KMS-11 (cell line): ENCODE data around the gene SYNGR3.
"Not testable (repeated sequence)": the region's sequence is repeated elsewhere in the genome, so short reads cannot be mapped to it uniquely, and the experiment has no call there.

Experiments
- H2AFZ ChIP-seq: fragments of 200-600 bp; sonication (generic); 2 replicates; pipeline ENCODE4 v1.6.1; 2016; ENCODE audit warnings: antibody characterized with exemption, mixed run types, low read depth
- H3K27ac ChIP-seq: fragments of 200-600 bp; sonication (generic); 2 replicates; pipeline ENCODE4 v1.6.1; 2016; ENCODE audit warnings: mild to moderate bottlenecking, mixed run types
- H3K27me3 ChIP-seq: fragments of 200-600 bp; sonication (generic); 2 replicates; pipeline ENCODE4 v1.6.1; 2017; ENCODE audit warnings: mild to moderate bottlenecking, low read depth, mixed run types, moderate library complexity; ENCODE audit not compliant: insufficient read depth
- H3K36me3 ChIP-seq: fragments of 200-600 bp; sonication (generic); 2 replicates; pipeline ENCODE4 v1.6.1; 2017; ENCODE audit warnings: mild to moderate bottlenecking, mixed run types; ENCODE audit not compliant: insufficient read depth
- H3K4me1 ChIP-seq: fragments of 200-600 bp; sonication (generic); 2 replicates; pipeline ENCODE4 v1.6.1; 2016; ENCODE audit warnings: mild to moderate bottlenecking, low read depth, mixed run types; ENCODE audit not compliant: poor library complexity, severe bottlenecking
- H3K4me2 ChIP-seq: fragments of 200-600 bp; sonication (generic); 2 replicates; pipeline ENCODE4 v1.7.0; 2016; ENCODE audit warnings: mild to moderate bottlenecking, mixed run types
- H3K4me3 ChIP-seq: fragments of 200-600 bp; sonication (generic); IDR thresholded peaks from 2 replicates; pipeline ENCODE4 v1.6.1; 2017; ENCODE audit warnings: low read depth, low read length, mixed read lengths; ENCODE audit not compliant: insufficient read depth
- H3K79me2 ChIP-seq: fragments of 200-600 bp; sonication (generic); 2 replicates; pipeline ENCODE4 v1.6.1; 2016; ENCODE audit warnings: low read depth, mixed run types; ENCODE audit not compliant: insufficient read depth
- H3K9ac ChIP-seq: fragments of 200-600 bp; sonication (generic); 2 replicates; pipeline ENCODE4 v1.6.1; 2016; ENCODE audit warnings: mild to moderate bottlenecking, mixed run types
- H4K20me1 ChIP-seq: fragments of 200-600 bp; sonication (generic); 2 replicates; pipeline ENCODE4 v1.6.1; 2016; ENCODE audit warnings: mild to moderate bottlenecking, mixed run types; ENCODE audit not compliant: insufficient read depth
- TF ChIP-seq, protein P1 (sequence below): fragments of 200-600 bp; sonication (generic); conservative IDR thresholded peaks from 2 replicates; pipeline ENCODE4 v1.6.1; 2017; ENCODE audit warnings: low read depth, mild to moderate bottlenecking, antibody characterized with exemption, low read length, moderate library complexity, mixed read lengths

Gene SYNGR3

DNA sequence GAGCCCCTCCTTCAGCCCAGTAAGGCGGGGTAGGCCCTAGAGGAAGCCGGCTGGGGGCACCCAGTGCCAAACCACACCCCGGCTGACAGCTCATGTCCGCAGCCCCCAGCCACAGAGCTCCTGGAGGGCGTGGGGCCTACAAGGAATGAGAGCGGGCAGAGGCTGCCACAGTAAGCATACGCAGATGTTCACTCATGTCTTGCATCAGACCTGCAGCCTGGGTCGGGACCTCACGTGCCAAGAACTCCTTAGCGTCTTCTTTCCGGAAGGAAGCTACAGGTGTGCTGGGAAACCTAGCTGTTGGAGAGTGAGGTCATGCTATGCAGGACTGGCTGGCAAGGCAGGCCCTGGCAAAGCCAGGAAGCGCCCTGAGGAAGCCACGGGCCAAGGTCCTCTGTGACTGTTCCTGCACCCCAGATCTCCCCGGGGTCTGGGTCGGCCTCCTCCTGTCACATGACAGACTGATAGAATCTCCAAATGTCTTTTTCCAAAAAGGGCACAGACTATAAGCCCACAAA is 18.3 kb downstream of the SYNGR3 start:
- TF ChIP-seq, protein P1, sequence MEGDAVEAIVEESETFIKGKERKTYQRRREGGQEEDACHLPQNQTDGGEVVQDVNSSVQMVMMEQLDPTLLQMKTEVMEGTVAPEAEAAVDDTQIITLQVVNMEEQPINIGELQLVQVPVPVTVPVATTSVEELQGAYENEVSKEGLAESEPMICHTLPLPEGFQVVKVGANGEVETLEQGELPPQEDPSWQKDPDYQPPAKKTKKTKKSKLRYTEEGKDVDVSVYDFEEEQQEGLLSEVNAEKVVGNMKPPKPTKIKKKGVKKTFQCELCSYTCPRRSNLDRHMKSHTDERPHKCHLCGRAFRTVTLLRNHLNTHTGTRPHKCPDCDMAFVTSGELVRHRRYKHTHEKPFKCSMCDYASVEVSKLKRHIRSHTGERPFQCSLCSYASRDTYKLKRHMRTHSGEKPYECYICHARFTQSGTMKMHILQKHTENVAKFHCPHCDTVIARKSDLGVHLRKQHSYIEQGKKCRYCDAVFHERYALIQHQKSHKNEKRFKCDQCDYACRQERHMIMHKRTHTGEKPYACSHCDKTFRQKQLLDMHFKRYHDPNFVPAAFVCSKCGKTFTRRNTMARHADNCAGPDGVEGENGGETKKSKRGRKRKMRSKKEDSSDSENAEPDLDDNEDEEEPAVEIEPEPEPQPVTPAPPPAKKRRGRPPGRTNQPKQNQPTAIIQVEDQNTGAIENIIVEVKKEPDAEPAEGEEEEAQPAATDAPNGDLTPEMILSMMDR = no peak
- Histone ChIP-seq H2AFZ (no peak overlapping the region), H3K9ac (peak overlapping the region; percentile 78; the same call in 1 of the 2 replicates), H3K4me2 (peak overlapping the region; percentile 96), H3K4me3 (no peak overlapping the region), H3K79me2 (peaks cover 56% of the 10 kb centered on the region), H3K36me3 (no peaks in the 10 kb centered on the region), H3K27ac (peak overlapping the region; percentile 61), H4K20me1 (peaks cover 15% of the 10 kb centered on the region), H3K27me3 (no peaks in the 10 kb centered on the region), H3K4me1 (peaks cover 23% of the 10 kb centered on the region)

DNA sequence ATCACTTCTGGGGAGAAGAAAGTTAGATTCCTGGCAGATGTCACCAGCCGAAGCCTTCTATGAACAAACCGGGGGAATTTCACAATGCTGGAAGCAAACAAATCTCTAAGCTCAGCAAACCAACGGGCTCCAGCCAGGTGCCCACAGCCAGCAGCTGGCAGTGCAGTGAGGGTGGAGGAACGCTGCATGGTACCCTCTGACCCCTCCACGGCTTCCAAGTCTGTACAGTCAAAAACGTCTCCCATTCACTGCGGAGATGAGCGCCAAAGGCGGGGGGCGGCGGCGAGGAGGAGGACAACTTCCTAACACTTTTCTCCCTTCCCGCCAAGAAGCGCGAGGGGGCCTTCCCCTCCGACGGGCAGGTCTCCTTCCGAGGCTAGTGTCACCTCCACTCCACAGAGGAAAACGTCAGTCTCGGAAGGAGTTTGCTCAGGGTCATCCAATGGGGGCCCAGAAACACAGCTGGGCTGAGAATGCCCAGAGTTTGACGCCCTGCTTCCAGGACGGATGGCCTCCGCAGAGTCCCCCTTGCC is 18.9 kb downstream of the SYNGR3 start:
- Histone ChIP-seq H3K4me1 (peaks cover 23% of the 10 kb centered on the region), H3K27ac (peak overlapping the region; percentile 61), H3K4me3 (no peak overlapping the region), H3K79me2 (peaks cover 51% of the 10 kb centered on the region), H3K9ac (peak overlapping the region; percentile 78), H3K27me3 (no peaks in the 10 kb centered on the region), H3K36me3 (no peaks in the 10 kb centered on the region), H2AFZ (peak overlapping the region; percentile 54; the same call in 1 of the 2 replicates), H3K4me2 (peak overlapping the region; percentile 96), H4K20me1 (peaks cover 15% of the 10 kb centered on the region)
- TF ChIP-seq, protein P1 = no peak

DNA sequence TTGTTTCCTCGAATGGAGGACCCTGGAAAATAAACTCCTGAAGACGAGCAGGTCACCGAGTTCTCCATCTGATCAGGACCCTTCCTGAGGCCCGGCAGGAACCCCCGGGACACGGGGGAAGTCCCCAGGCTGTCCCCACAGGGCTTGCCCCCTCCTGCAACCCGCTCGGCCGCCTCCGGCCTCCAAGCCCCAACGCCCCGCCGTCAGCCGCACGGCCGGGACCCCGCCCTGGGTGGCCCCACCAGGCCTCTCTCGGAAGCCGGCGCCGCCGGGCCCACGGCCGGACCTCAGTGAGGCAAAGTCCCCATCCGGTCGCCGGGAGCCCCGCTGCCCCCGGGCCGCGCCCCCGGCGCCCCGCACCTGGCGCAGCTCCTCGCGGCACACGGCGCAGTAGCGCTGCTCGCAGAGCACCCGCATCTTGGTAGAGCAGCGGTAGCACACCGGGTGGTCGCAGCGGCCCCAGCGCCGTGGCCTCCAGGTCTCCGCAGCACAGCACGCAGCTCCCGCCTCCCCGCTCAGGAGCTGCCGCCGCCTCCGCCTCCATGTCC is 19.5 kb downstream of the SYNGR3 start:
- Histone ChIP-seq H3K9ac (peak overlapping the region; percentile 78), H3K36me3 (no peaks in the 10 kb centered on the region), H3K79me2 (peaks cover 50% of the 10 kb centered on the region), H3K4me2 (peak overlapping the region; percentile 96), H3K27me3 (no peaks in the 10 kb centered on the region), H2AFZ (peak overlapping the region; percentile 54; the same call in 1 of the 2 replicates), H3K4me3 (no peak overlapping the region), H4K20me1 (peaks cover 15% of the 10 kb centered on the region), H3K27ac (peak overlapping the region; percentile 61), H3K4me1 (peaks cover 23% of the 10 kb centered on the region)
- TF ChIP-seq, protein P1 = no peak; the same call in 1 of the 2 replicates

DNA sequence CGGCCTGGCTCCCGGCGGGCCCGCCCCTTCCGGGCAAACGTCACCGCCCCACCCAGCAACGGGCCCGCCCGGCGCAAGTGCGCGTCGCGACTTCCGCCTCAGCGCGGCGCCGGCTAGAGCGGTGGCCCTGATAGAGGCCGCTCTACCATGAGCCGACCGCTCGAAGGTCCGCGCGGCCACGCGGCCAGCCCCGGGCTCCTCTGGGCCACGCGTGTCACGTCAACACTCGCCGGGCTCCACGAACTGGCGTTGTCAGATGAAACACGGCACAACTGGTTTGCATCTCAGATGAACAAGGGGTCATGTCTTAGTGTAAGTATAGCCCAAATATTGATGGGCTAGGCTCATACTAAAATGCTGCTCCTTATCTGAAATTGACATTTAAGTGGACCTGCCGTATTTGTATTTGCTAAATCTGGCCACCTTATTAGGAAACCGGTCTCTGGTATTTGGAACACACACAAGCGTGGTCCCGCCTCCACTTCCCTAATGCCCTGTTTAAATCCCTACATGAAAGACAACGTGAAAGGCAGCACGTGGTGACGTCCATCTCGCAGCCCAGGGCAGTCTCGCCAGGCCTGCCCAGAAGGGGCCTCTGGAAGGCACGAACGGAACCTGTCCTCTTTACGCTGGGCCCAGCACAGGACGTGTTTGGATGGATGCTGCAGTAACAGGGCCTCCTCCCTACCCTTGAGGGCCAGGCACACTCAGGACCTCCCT is 20.2 kb downstream of the SYNGR3 start, which contains the start of gene ZNF598:
Gene ZNF598, minus strand, starts transcription at position 31 of the 720 bp plus-strand sequence.
- Histone ChIP-seq H3K9ac (peak within 1 kb of the TSS; percentile 87), H4K20me1 (peaks cover 15% of the 10 kb centered on the region), H2AFZ (peak within 1 kb of the TSS; percentile 76), H3K79me2 (peaks cover 43% of the 10 kb centered on the region), H3K4me3 (peak within 1 kb of the TSS; percentile 56), H3K27ac (peak within 1 kb of the TSS; percentile 61), H3K36me3 (no peaks in the 10 kb centered on the region), H3K27me3 (no peaks in the 10 kb centered on the region), H3K4me2 (peak within 1 kb of the TSS; percentile 96), H3K4me1 (peaks cover 23% of the 10 kb centered on the region)
- TF ChIP-seq, protein P1 = no peak; the same call in 1 of the 2 replicates

DNA sequence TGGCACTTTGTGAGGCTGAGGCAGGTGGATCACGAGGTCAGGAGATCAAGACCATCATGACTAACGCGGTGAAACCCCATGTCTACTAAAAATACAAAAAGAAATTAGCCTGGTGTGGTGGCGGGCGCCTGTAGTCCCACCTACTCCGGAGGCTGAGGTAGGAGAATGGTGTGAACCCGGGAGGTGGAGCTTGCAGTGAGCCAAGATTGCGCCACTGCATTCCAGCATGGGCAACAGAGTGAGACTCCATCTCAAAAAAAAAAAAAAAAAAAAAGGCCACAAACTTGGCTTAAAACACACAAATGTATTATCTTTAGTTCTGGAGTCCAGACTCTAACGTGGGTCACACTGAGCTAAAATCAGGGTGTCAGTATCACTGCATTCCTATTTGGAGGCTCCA is 22.0 kb downstream of the SYNGR3 start:
- not testable (repeated sequence) for H2AFZ ChIP-seq, H3K4me3 ChIP-seq, H3K9ac ChIP-seq, H3K27ac ChIP-seq, H3K36me3 ChIP-seq, H3K4me2 ChIP-seq, H3K27me3 ChIP-seq
- Histone ChIP-seq H3K79me2 (peaks cover 27% of the 10 kb centered on the region), H4K20me1 (peaks cover 12% of the 10 kb centered on the region), H3K4me1 (peaks cover 23% of the 10 kb centered on the region)
